NCI-H2227 (cell line): ENCODE results near the gene SLC17A7.
"Not testable (repeated sequence)": the region's sequence is repeated elsewhere in the genome, so short reads cannot be mapped to it uniquely, and the experiment has no call there.

Experiments
- DNase-seq: peaks from one replicate; lab custom pipeline; 2025; ENCODE audit not compliant: unreplicated experiment; lab: John Stamatoyannopoulos, UW

Gene SLC17A7

GRCh38 chr19:49470615-49470978 lies 29.3 kb upstream of the SLC17A7 start:
- no peak for DNase-seq

- no peak for DNase-seq
Observed at GRCh38 chr19:49469828-49470614, 28.7 kb upstream of the SLC17A7 start.

GRCh38 chr19:49468746-49469447 lies 27.6 kb upstream of the SLC17A7 start:
- peak; percentile 10 for DNase-seq

GRCh38 chr19:49468199-49468598 lies 26.9 kb upstream of the SLC17A7 start:
- no peak for DNase-seq

DNA sequence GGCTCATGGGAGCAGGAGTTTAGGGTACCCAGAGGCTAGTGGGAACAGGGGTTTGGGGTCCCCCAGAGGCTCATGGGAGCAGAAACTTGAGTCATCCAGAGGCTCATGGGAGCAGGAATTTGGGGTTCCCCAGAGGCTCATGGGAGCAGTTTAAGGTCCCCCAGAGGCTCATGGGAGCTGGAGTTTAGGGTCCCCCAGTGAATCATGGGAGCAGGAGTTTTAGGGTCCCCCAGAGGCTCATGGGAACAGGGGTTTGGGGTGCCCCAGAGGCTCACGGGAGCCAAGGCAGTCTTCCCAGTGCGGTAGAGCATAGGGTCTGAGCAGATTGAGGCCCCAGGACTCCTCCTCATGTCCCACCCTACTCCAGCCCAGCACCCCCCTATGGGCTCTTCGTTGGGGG lies 24.0 kb upstream of the SLC17A7 start:
- DNase-seq: no peak

GRCh38 chr19:49463960-49464740 lies 22.8 kb upstream of the SLC17A7 start:
- DNase-seq: no peak

DNA sequence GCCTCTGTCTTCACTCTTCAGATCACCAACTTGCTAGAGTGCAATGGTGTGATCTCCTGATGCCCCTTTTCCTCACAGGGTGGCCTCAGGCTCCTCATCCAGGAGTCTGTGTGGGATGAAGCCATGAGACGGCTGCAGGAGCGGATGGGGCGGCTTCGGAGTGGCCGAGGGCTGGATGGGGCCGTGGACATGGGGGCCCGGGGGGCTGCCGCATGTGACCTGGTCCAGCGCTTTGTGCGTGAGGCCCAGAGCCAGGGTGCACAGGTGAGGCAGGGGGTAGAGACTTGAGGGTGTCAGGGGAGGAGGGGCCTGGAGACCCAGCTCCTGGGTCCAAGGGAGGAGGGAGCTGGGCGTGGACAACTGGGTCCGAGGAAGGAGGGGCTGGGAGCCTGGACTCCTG lies 21.2 kb upstream of the SLC17A7 start:
- no peak for DNase-seq

GRCh38 chr19:49461656-49462055 lies 20.3 kb upstream of the SLC17A7 start:
- no peak for DNase-seq

DNA sequence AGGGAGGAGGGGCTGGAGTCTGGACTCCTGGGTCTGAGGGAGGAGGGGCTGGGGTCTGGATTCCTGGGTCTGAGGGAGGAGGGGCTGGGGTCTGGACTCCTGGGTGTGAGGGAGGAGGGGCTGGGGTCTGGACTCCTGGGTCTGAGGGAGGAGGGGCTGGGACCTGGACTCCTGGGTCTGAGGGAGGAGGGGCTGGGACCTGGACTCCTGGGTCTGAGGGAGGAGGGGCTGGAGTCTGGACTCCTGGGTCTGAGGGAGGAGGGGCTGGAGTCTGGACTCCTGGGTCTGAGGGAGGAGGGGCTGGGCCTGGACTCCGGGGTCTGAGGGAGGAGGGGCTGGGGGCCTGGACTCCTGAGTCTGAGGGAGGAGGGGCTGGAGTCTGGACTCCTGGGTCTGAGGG lies 19.8 kb upstream of the SLC17A7 start:
- not testable (repeated sequence) for DNase-seq

GRCh38 chr19:49459388-49459787 lies 18.1 kb upstream of the SLC17A7 start:
- DNase-seq: no peak

- DNase-seq: no peak
Observed at GRCh38 chr19:49458567-49458903, 17.2 kb upstream of the SLC17A7 start.

DNA sequence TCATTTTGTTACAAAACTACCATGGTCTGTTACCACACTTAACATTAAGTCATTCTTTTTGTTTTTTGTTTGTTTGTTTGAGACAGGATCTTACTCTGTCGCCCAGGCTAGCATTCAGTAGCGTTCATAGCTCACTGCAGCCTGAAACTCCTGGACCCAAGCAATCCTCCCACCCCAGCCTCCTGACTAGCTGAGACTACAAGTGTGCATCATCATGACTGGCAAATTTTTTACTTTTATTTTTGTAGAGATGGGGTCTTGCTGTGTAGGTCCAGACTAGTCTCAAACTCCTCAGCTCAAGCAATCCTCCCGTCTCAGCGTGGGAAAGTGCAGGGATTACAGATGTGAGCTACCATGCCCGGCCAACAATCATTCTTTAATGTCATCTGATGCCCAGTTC lies 15.0 kb upstream of the SLC17A7 start:
- DNase-seq: no peak

DNA sequence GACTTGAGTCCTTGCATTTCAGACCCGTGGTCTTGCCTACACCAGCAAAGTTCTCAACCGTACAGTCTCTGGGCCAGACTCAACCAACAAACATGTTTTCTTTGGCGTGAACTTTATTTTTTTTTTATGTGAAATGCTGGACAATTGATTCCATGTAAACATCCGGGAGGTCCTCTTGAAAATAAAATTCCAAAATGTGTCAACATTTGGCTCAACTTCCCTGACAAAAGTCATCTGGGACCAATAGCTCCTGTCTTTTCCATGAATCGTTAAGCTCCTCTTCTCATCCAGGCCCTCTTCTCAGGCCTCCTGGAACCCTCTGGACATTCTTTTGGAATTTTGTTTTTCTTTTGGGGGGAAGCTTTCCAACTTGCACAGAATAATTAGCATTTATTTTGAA lies 14.4 kb upstream of the SLC17A7 start:
- no peak for DNase-seq

DNA sequence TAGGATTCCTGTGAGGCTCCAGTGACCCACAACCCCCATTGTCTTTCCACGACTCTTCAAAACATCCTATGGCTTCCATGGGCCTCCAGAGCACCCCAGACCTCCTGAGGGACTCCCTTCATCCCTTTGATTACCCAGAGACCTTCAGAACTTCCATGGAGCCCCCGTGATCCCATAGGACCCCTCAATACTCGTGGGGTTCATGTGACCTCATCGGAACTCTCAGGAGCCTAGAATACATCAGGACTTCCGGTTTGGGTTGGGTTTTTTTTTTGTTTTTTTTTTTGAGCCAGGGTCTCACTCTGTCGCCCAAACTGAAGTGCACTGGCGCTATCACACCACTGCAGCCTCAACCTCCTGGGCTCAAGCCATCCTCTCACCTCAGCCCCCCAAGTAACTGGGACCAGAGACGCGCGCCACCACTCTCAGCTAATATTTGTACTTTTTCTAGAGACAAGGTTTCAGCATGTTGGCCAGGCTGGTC lies 12.5 kb upstream of the SLC17A7 start:
- DNase-seq: no peak

- peak; percentile 96 for DNase-seq
Observed at GRCh38 chr19:49453013-49453756, 11.9 kb upstream of the SLC17A7 start, which contains the start of gene ALDH16A1. ALDH16A1 (plus strand) TSS chr19:49453225; CDS start chr19:49453332, 107 bp downstream.

DNA sequence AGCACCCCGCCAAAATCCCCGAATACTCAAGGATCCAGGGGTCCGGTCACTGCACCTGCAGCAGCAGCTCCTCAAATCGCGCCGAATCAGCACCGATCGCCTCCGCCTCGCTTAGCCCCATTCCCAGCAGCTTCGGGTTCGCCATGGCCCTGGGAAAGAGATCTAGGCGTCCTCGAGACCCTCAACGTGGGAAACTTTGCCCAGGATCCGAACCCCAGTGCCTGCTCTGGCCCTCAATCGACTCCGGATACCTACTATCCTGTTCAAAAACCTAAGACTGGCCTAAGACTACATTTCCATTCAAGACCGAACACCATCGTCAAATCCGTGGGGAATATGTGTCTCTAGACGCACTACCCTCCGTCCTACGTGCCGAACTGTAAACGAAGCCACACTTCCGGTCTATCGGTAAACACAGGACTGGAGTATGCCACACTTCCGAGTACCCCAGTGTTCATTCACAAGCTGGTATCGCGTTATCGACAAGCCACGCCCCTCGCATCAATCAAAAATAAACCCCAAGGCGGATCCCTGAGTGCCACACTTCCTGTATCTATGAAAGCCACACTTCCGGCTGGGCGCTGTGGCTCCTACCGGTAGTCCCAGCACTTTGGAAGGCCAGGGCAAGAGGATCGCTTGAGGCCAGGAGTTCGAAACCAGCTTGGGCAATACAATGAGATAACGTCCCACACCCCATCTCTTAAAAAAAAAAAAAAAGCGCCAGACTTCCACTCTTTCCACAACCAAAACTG lies 10.3 kb upstream of the SLC17A7 start, which contains the start of gene PIH1D1:
PIH1D1 (minus strand) TSS at position 385 of the 752 bp plus-strand sequence; CDS start at position 145, 240 bp downstream.
- DNase-seq: peak; percentile 96

- DNase-seq: no peak
Observed at GRCh38 chr19:49450405-49450804, 9.1 kb upstream of the SLC17A7 start.

DNA sequence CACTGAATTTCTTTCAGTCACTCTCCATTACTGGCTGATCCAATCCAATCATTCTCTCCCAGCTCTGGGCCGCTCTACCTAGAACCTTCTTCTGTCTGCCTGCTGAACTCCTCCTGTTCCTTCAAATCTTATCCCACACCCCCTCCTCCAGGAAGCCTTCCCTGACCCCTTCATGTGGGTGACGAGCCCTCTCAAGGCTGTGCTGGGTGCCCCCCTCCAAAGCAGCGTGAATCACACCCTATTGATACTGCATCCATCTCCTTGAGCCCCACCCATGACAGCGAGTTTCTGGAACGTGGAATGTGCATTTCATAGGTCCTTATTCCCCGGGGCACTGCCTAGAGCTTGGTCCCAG lies 7.1 kb upstream of the SLC17A7 start:
- DNase-seq: no peak

GRCh38 chr19:49447485-49448431 lies 6.4 kb upstream of the SLC17A7 start:
- DNase-seq: peak; percentile 49
